AG10803 (cell line): ENCODE results near the gene PAM16.

Source experiments
- DNase-seq: peaks from one replicate; pipeline ENCODE4 v3.0.0; 2010; ENCODE audit warnings: low read depth
- H3K4me3 ChIP-seq: 2 replicates; pipeline ENCODE4 v1.5.1; 2011; ENCODE audit warnings: mild to moderate bottlenecking, low read length, control low read depth
- CTCF ChIP-seq: conservative IDR thresholded peaks from 2 replicates; pipeline ENCODE4 v1.5.1; 2011; ENCODE audit warnings: mild to moderate bottlenecking, low read length, control low read depth, inconsistent platforms

Gene PAM16

GRCh38 chr16:4323845-4324488 is 27.2 kb downstream of the PAM16 start:
- peak; percentile 62 for DNase-seq
- H3K4me3 ChIP-seq: peak overlapping the region; percentile 7; the same call in 1 of the 2 replicates
- no peak for TF ChIP-seq CTCF

- no peak for TF ChIP-seq CTCF
- peak overlapping the region; percentile 7; the same call in 1 of the 2 replicates for H3K4me3 ChIP-seq
- DNase-seq: no peak
Observed at GRCh38 chr16:4323071-4323844, 27.9 kb downstream of the PAM16 start.

GRCh38 chr16:4322121-4323052 is 28.7 kb downstream of the PAM16 start:
- H3K4me3 ChIP-seq: no peak overlapping the region
- TF ChIP-seq CTCF: no peak
- DNase-seq: no peak

- no peak for TF ChIP-seq CTCF
- no peak overlapping the region for H3K4me3 ChIP-seq
Observed at GRCh38 chr16:4321286-4322120, 29.6 kb downstream of the PAM16 start.

GRCh38 chr16:4320571-4321137 is 30.5 kb downstream of the PAM16 start:
- no peak for DNase-seq
- no peak for TF ChIP-seq CTCF
- no peak overlapping the region for H3K4me3 ChIP-seq

More at GRCh38 chr16:4321286-4322120, 29.6 kb downstream of the PAM16 start:
- DNase-seq: no peak
